Stomach smooth muscle (tissue), 2 donors: ENCODE data around the gene SYP.

Experiments used
- H3K27ac ChIP-seq: one replicate; pipeline ENCODE4 v1.7.0; 2013; ENCODE audit warnings: mild to moderate bottlenecking, low read length, inconsistent platforms
- H3K27me3 ChIP-seq, 2 donors: one replicate each; pipeline ENCODE4 v1.7.0; 2013; ENCODE audit warnings: low read length in 2 of 2; ENCODE audit not compliant: insufficient read depth in 2 of 2, control insufficient read depth in 1 of 2
- H3K36me3 ChIP-seq, 2 donors: one replicate each; pipeline ENCODE4 v1.7.0; 2013; ENCODE audit warnings: low read length in 2 of 2; ENCODE audit not compliant: control insufficient read depth in 2 of 2, insufficient read depth in 2 of 2
- H3K4me1 ChIP-seq: one replicate; pipeline ENCODE4 v1.7.0; 2013; ENCODE audit warnings: low read length; ENCODE audit not compliant: control insufficient read depth, insufficient read depth
- H3K4me3 ChIP-seq, 2 donors: one replicate each; pipeline ENCODE4 v1.7.0; 2013; ENCODE audit warnings: low read length in 2 of 2
- H3K9ac ChIP-seq, 2 donors: one replicate each; pipeline ENCODE4 v1.7.0; 2013; ENCODE audit warnings: low read length in 2 of 2, mild to moderate bottlenecking in 1 of 2
- H3K9me3 ChIP-seq, 2 donors: one replicate each; pipeline ENCODE4 v1.7.0; 2013; ENCODE audit warnings: low read length in 2 of 2; ENCODE audit not compliant: control insufficient read depth in 2 of 2
- donor health status: healthy.
- donor health status: Pancreatic carcinoma.

SYP gene

GRCh38 chrX:49190821-49191573, 9.0 kb downstream of the SYP start:
- peak overlapping the region; percentile 57 to 74 for H3K9ac ChIP-seq
- H3K27ac ChIP-seq, result peak overlapping the region; percentile 79
- no peaks in the 10 kb centered on the region for H3K36me3 ChIP-seq
- H3K9me3 ChIP-seq, result peaks cover 0 to 4% of the 10 kb centered on the region in 2 donors
- H3K27me3 ChIP-seq, result peaks cover 0 to 6% of the 10 kb centered on the region in 2 donors
- H3K4me1 ChIP-seq, result peaks cover 3% of the 10 kb centered on the region
- H3K4me3 ChIP-seq, result peak overlapping the region; percentile 79

GRCh38 chrX:49189606-49190005, 10.4 kb downstream of the SYP start:
- Histone ChIP-seq H3K9me3 (peaks cover 0 to 4% of the 10 kb centered on the region in 2 donors), H3K36me3 (no peaks in the 10 kb centered on the region), H3K4me3 (no peak overlapping the region), H3K4me1 (peaks cover 14% of the 10 kb centered on the region), H3K27me3 (peaks cover 0 to 4% of the 10 kb centered on the region in 2 donors), H3K9ac (no peak overlapping the region), H3K27ac (no peak overlapping the region)

GRCh38 chrX:49188468-49189076, 11.4 kb downstream of the SYP start:
- Histone ChIP-seq H3K4me3 (no peak overlapping the region), H3K9me3 (peaks cover 0 to 4% of the 10 kb centered on the region in 2 donors), H3K9ac (no peak overlapping the region), H3K27me3 (peaks cover 0 to 4% of the 10 kb centered on the region in 2 donors), H3K36me3 (no peaks in the 10 kb centered on the region), H3K27ac (no peak overlapping the region), H3K4me1 (peaks cover 21% of the 10 kb centered on the region)

DNA sequence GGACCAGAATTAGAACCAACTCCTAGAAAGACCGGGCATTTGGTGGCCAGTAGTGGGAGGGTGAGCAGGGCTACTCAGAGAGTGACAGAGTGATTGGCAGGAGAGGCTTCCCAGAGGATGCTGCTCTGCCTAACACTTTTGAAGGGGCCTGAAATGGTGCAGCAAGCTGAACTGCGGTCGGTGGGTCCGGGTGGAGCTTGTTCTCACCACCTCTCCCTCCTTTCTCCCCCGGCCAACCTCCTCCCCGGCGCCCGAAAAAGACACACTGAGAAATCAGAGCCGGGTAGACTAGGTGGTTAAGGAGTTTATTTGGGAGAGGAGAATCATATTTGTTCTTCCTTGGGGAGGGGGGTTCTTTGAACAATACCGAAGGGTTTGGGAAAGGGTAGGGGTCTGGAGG, 12.5 kb downstream of the SYP start:
- peaks cover 0 to under 1% of the 10 kb centered on the region in 2 donors for H3K9me3 ChIP-seq
- H3K4me1 ChIP-seq, result peaks cover 22% of the 10 kb centered on the region
- H3K9ac ChIP-seq, result no peak overlapping the region
- H3K4me3 ChIP-seq, result no peak overlapping the region
- peaks cover 0 to 2% of the 10 kb centered on the region in 2 donors for H3K27me3 ChIP-seq
- no peak overlapping the region for H3K27ac ChIP-seq
- H3K36me3 ChIP-seq, result peaks cover 0 to 2% of the 10 kb centered on the region in 2 donors

DNA sequence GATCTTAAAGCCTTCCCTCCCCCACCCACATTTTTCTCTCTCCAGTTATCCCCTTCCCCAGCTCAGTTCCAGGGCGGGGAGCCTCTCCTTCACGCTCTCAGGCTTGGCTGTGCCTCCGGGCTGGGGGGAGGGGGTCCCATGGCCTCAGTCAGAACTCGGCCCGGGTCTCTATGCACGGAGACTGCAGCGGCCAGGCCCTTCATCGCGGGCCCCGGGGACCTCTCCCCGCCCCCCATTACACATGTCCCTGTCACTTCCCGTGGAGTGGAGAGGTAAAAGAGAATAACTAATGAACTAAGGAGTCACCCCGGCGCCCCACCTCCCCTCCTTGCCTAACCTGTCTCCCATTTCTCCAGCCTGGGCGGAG, 13.0 kb downstream of the SYP start:
- peaks cover 0 to 2% of the 10 kb centered on the region in 2 donors for H3K27me3 ChIP-seq
- no peak overlapping the region for H3K9ac ChIP-seq
- no peak overlapping the region for H3K4me3 ChIP-seq
- peaks cover 0 to 6% of the 10 kb centered on the region in 2 donors for H3K36me3 ChIP-seq
- no peaks in the 10 kb centered on the region for H3K9me3 ChIP-seq
- peaks cover 22% of the 10 kb centered on the region for H3K4me1 ChIP-seq
- no peak overlapping the region for H3K27ac ChIP-seq

GRCh38 chrX:49186125-49187027, 13.6 kb downstream of the SYP start, which contains the start of gene PRICKLE3:
TSS of gene PRICKLE3 (minus strand) at chrX:49186373. CDS start at chrX:49186297, 76 bp downstream.
- Histone ChIP-seq H3K27me3 (peaks cover 0 to 2% of the 10 kb centered on the region in 2 donors), H3K9me3 (no peaks in the 10 kb centered on the region), H3K4me1 (peaks cover 22% of the 10 kb centered on the region), H3K27ac (peak within 1 kb of the TSS; percentile 66), H3K4me3 (peak within 1 kb of the TSS; percentile 53 to 70), H3K36me3 (peaks cover 0 to 6% of the 10 kb centered on the region in 2 donors), H3K9ac (peak within 1 kb of the TSS; percentile 67 to 74)

DNA sequence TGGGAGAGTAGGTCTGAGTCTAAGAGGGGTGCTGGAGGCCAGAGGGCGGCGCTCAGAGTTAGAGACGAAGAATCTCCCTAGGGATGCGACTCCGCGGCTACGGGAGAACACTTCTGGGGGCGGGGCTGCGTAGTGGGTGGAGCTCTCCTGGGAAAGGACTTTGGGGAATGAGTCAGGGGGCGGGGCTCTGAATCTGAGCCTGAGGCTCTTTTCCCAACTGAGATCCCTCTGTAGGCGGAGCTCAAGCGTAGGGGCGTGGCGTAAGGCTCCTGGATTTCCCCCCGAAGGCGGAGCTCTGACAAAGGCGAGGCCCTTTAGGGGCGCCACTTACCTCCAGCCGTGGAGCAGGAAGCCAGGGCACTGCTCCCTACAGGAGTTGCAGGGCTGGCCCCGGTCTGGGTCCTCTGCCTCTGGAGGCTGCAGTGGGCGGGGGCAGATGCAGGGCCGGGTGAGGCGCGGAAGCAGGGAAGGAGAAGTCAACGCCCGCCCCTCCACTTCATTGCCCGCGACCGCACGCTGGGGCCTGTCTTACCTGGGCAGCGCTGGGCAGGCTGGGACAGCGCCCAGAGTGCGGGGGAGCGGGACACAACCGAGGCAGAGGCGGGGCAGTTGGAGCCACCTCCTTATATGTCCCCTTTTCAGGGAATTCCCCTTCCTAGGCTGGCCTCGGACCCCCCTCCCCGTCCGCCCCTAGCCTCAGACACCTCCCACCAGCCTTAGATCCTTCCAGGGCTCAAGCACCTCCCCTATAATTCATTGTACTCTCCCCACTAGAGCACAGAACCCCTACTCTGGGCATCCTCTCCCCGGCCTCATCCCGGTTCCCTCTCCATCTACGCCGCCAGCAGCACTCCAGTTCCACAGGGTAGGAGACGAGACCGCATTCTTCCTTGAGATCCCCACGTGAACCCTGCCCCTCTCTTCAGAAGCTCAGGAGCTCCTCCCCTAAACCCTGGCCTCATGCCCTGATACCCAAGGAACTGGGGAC, 15.4 kb downstream of the SYP start:
- Histone ChIP-seq H3K4me1 (peaks cover 22% of the 10 kb centered on the region), H3K9me3 (no peaks in the 10 kb centered on the region), H3K4me3 (peak overlapping the region; percentile 31 to 66), H3K9ac (peak overlapping the region in 1 of 2 donors; percentile 29), H3K27me3 (peaks cover 0 to 2% of the 10 kb centered on the region in 2 donors), H3K27ac (peak overlapping the region; percentile 24), H3K36me3 (peaks cover 0 to 6% of the 10 kb centered on the region in 2 donors)

DNA sequence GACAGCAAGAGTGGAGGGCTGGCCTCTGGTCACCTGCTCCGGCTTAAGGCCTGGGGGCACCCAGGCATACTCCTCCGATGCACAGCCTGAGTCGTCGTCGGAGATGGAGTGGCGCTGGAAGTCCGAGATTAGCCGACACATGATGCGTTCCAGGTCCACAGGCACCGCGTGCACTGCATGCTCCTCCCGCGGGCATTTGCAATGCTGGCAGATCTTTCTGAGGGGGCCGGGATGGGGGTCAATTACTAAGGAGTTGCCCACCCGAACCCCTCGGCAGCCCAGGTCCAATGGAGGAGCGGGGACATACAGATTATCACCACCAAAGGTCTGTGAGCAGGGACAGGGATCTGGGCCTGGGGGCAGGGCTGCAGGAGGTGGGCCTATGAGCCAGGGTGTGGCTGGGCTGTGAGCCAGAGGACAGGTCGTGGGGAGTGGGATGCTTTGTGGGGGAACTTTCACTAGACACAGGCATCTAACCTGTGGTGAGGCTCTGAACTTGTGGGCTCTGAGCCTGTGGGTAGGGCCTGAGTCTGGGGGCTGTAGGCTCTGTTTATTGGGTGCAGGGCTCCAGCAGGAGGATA, 16.2 kb downstream of the SYP start:
- H3K36me3 ChIP-seq, result peaks cover 0 to 8% of the 10 kb centered on the region in 2 donors
- peaks cover 22% of the 10 kb centered on the region for H3K4me1 ChIP-seq
- H3K4me3 ChIP-seq, result peak overlapping the region in 1 of 2 donors; percentile 66
- no peaks in the 10 kb centered on the region for H3K9me3 ChIP-seq
- peaks cover 0 to 2% of the 10 kb centered on the region in 2 donors for H3K27me3 ChIP-seq
- H3K27ac ChIP-seq, result no peak overlapping the region
- no peak overlapping the region for H3K9ac ChIP-seq

GRCh38 chrX:49179358-49179757, 20.6 kb downstream of the SYP start:
- H3K9me3 ChIP-seq, result no peaks in the 10 kb centered on the region
- H3K27ac ChIP-seq, result no peak overlapping the region
- H3K36me3 ChIP-seq, result peaks cover 7 to 8% of the 10 kb centered on the region in 2 donors
- no peak overlapping the region for H3K4me3 ChIP-seq
- H3K9ac ChIP-seq, result no peak overlapping the region
- peaks cover 14% of the 10 kb centered on the region for H3K4me1 ChIP-seq
- peaks cover 0 to 2% of the 10 kb centered on the region in 2 donors for H3K27me3 ChIP-seq
